ENCODE measurements around the gene SLC26A11.
"Not testable (repeated sequence)": the region's sequence is repeated elsewhere in the genome, so short reads cannot be mapped to it uniquely, and the experiment has no call there.

The SLC26A11 gene

DNA sequence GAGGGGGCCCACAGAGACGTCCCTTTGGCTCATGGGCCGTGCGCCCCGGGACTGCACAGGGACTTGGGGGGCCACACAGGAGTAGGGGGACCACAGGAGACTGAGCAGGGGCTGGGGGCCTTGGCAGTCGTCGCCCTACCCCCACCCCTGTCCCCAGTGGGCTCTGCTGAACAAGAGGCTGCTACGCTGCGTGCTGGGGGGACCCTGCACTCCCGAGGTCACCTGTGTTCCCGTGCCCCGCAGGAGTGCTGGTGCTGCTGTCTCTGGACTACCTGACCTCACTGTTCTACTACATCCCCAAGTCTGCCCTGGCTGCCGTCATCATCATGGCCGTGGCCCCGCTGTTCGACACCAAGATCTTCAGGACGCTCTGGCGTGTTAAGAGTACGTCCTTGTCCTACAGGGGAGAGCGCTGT lies 26.0 kb downstream of the SLC26A11 start:
- DNase-seq = no peak

DNA sequence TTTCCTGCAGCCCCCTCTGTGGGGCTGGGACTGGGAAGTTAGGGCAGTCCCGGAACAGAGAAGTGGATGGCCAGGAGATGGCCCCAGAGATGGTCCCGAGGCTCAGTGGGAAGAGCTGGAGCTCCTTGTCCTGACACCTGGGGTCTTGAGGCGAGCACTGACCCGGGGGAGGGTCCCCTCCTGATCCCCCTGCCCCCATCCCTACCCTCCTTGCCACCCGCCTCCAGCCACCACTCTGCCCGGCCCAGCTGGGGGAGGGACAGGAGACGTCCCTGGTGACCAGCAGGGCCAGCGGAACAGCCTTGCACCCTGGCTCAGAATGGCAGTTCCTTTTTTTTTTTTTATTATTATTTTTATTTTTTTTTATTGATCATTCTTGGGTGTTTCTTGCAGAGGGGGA lies 26.5 kb downstream of the SLC26A11 start:
- no peak for DNase-seq

DNA sequence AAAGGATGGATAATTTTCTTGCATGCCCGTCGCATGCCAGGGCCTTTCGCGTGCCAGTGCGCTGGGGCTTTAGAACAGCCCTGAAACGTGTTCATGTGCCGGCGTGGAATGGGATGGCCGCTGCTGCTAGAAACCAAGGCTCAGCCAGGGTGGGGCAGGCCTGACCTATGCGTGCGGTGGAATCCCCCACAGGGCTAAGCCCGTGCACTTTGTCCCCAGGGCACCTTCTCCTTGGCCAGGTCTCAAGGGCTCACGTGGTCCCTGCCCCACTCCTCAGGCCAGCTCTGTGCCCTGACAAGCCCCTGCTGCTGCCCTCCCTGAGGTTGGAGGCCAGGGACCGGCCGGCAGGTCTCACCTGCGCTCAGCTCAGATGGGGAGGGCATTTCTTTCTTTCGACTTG lies 27.3 kb downstream of the SLC26A11 start:
- no peak for DNase-seq

DNA sequence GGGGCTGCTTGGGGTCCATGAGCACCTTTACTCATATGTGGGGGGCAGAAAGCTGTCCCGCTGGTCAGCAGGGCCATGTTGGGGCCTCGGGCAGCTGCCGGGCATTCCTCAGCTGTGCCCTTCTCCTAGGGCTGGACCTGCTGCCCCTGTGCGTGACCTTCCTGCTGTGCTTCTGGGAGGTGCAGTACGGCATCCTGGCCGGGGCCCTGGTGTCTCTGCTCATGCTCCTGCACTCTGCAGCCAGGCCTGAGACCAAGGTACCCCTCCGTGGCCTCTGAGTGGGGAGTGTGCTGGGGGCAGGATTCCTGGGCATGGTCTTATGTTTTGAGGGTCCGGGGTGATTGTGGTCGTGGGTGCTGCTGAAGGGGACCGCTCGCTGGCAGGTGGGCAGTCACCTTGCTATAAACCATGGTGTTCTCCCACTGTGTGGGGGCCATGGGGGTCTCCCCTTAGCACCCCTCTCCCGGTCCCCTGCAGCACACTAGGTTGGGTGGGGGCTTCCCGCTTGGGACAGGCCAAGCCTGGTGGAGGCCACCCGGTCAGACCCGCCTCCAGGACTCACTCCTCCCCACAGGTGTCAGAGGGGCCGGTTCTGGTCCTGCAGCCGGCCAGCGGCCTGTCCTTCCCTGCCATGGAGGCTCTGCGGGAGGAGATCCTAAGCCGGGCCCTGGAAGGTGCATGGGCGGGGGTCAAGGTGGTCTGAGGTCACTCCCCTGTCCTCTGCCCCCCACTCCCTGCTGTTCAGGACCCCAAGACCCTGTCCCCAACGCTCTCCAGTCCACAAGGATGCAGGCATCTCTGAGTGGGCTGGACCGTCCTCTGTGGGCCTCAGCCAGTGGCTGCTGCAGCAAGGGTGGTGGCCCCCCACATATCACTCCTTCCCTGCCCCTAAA lies 28.0 kb downstream of the SLC26A11 start:
- DNase-seq = no peak

DNA sequence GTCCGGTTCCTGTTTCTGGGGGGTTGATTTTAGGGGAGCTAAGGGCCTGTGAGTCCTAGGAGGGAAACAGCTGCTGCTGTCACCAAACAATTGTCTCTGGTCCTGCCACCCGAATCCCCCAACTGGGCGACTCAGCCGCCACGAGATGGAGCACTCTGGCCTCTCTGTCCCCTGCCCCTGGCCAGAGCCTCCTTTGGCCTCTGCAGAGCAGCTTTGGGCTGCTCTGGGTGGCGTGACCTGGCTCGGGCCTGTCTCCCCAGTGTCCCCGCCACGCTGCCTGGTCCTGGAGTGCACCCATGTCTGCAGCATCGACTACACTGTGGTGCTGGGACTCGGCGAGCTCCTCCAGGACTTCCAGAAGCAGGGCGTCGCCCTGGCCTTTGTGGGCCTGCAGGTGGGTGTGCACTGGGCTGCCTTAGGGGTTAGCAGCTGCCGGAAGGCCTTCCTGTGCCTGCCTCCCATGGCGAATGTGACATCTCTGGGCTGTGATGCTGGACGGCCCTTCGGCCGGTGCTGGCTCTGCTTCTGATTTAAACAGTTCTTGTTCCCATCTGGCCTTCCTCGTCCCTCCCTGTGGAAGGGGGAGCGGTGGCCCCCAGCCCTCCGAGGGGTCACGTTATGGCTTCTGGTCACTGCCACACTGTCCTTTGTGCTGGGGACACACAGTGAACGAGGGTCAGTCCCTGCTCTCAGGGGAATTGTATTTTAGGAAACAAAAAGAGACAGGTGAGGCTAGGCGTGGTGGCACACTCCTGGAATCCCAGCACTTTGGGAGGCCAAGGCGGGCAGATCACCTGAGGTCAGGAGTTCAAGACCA lies 28.9 kb downstream of the SLC26A11 start:
- DNase-seq = no peak

DNA sequence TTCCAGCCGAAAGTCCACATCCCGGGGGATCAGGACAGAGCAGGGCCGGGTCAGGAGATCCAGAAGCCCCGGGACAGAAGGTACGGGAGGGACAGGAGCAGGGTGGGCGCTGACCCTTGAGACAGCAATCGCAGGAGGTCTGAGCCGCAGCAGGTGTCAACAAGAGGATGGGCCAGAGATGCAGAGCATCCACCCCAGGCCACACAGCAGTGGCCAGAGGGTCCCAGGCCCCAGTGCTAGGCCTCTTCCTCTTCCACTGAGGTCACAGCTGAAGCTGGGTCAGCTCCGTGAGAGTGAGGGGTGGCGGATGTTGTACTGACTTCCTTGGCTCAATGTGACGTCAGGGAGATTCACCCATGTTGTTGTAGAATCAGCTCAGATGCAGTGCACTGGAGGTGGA lies 31.7 kb downstream of the SLC26A11 start:
- DNase-seq = no peak

DNA sequence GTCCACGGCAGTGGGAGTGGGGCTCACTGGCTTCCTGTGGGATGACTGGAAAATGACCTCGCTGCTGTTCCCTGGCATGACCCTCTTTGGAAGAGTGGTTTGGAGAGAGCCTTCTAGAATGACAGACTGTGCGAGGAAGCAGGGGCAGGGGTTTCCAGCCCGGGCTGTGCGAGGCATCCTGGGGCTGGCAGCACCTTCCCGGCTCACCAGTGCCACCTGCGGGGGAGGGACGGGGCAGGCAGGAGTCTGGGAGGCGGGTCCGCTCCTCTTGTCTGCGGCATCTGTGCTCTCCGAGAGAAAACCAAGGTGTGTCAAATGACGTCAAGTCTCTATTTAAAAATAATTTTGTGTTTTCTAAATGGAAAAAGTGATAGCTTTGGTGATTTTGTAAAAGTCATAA lies 32.6 kb downstream of the SLC26A11 start:
- DNase-seq = no peak

DNA sequence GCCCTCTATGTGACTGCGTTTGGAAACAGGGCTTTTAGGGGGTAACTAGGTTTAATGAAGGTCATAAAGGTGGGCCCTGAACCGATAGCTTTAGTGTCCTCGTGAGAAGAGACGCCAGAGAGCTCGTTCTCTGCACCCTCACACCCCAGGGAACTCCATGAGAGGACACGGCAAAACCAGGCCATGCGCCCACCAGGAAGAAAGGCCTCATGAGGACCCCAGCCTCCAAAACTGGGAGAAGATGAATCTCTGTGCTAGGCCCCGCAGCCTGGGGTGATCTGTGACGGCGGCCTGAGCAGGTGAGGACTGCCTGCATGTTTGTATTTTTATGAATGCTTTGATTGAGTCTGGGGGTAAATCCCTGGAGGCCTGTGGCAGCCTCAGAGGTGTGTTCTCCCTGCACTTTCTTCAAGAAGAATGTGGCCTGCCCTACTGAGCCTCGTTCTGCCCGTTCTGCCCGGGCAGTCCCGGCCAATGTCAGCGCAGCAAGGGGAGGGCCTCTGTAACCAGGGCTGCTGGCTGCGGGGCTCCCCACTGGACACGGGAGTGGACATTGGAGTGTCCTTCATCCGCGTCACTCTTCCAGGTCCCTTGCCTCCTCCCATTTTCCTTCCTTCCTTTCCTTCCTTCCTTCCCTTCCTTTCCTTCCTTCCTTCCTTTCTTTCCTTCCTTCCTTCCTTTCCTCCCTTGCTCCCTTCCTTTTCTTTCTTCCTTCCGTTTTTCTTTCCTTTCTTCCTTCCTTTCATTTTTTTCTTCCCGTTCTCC lies 33.6 kb downstream of the SLC26A11 start:
- DNase-seq = no peak

DNA sequence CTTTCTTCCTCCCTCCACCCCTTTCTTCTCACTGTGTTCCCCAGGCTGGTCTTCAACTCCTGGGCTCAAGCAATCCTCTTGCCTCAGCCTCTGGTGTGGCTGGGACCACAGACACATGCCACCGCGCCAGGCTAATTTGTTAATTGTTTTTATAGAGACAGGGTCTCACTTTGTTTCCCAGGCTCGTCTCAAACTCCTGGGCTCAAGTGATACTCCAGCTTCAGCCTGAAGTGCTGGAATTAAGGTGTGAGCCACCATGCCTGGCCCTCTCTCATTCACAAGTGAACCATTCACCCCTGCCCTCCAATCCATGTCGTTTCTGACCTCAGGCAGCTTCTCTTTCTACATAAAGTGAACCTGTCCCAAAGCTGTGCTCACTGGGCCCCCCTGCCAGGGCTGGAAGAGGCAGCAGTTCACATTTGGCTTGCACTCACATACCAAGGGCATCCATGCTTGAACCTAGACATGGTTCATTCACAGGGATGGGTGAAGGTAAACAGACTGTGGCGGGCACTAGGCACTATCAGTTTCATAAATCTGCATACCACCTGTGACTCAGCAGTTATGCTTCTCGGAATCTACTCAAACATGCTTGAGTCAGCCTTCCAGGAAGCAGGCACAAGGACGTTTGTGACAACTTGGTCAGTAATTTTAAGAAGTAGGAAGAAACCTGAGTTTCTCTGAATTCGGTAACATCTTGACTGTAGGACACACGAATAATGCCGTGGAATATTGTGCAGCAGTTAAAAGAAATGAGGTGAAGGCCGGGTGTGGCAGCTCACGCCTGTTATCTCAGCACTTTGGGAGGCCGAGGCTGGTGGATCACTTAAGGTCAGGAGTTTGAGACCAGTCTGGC lies 34.4 kb downstream of the SLC26A11 start:
- peak; percentile 51 for DNase-seq

DNA sequence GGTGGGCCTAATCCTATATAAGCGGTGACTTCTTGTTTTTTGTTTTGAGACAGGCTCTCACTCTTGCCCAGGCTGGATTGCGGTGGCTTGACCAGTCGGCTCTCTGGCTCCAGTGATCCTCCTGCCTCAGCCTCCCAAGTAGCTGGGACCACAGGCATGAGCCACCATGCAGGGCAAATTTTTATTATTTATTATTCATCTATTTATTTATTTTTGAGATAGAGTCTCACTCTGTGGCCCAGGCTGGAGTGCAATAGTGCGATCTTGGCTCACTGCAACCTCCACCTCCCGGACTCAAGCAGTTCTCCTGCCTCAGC lies 35.8 kb downstream of the SLC26A11 start:
- no peak for DNase-seq

DNA sequence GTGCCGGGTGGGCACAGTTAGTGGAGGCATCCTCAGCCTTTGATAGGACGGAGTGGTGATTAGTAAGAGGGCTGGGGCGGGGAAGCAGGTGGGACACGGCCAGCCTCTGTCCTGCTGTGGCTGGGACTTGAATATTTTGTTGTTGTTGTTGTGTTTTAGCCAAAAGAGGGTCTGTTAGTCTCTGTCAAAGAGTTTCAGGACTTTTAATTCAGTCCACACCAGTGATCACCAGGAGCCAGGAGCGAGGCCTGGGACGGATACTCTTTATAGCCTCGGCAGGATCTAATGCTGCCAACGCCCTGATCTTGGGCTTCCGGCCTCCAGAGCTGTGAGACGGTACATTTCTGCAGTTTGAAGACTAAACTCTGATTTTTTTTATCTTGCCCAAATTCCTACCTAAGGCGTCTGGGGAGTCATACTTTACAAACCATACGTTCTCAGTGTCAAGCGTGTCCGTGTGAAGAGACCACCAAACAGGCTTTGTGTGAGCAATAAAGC lies 37.5 kb downstream of the SLC26A11 start:
- no peak for DNase-seq

DNA sequence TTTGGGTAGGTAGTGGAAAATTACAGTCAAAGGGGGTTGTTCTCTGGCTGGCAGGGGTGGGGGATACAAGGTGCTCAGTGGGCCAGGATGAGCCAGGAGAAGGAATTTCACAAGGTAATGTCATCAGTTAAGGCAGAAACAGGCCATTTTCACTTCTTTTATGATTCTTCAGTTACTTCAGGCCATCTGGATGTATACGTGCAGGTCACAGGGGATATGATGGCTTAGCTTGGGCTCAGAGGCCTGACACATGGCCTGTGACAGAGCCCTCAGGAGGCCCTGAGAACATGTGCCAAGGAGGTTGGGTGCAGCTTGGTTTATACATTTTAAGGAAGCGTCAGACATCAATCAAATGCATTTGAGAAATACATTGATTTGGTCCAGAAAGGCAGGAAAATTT lies 38.1 kb downstream of the SLC26A11 start:
- not testable (repeated sequence) for DNase-seq

DNA sequence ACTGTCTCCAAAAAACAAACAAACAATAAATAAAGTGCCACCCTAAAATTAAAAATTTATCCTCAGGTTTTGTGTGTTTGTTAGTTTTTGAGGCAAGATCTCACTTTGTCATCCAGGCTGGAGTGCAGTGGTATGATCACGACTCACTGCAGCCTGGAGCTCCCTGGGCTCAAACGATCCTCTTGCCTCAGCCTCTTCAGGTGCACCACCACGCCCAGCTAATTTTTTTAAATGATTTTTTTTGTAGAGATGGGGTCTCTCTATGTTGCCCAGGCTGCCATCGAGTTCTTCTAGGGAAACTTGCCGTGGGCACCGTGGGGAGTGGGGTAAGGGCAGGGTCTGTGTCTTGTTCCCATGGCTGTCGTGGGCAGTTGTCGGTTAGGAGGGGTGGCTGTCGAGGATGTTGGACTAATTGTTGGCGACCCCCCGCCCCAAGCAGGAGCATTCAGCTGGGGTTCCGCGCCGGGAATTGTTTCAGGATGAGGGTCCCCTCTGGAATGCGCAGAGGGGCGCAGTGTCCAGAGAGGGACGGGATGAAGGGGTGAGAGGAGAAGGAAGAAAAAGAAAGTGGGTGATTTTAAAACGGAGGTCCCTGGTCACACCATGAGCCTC lies 39.3 kb downstream of the SLC26A11 start:
- DNase-seq = no peak

DNA sequence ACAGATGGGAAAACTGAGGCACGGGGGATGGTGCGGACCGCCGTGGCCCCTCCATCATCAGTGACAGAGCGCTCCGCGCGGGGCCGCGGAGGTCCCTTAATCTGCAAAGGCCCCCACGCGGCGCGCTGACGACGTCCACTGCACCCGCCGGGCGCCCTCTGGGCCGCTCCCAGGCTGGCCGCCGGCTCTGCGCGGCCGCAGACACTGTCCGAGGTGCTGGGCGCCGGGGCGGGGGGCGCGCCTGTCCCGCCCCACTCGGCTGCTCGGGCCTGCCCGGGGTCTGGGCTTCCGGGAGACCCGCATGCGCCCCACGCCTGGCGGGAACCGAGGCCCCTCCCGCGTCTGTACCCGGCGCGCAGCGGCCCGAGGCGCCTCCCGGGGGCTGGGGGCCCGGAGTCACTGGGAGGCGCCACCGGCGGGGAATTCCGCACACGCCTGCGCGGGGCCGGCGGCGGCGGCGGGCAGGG lies 39.9 kb downstream of the SLC26A11 start:
- peak; percentile 81 for DNase-seq

DNA sequence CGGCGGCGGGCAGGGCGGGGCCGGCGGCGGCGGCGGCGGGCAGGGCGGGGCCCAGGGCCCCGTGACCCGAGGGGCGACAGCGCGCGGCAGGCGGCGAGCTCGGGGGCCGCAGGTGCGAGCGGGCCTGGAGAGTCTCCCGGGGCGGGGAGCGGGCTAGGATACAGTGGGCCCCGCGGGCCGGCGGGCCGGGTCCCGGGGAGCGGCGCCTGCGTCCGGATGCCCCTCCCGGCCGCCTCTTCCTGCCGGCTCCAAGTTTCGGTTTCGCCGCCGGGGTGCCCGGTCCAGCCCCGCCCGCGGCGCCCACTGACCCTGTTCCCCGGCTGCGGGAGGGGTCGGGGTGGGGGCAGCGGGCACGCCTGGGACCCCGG lies 40.5 kb downstream of the SLC26A11 start, which contains the start of gene RNF213:
Gene RNF213 (plus strand): TSS at position 62 of the 368 bp plus-strand sequence. CDS start 2,830 bp downstream, outside the sequence.
- peak; percentile 60 for DNase-seq

DNA sequence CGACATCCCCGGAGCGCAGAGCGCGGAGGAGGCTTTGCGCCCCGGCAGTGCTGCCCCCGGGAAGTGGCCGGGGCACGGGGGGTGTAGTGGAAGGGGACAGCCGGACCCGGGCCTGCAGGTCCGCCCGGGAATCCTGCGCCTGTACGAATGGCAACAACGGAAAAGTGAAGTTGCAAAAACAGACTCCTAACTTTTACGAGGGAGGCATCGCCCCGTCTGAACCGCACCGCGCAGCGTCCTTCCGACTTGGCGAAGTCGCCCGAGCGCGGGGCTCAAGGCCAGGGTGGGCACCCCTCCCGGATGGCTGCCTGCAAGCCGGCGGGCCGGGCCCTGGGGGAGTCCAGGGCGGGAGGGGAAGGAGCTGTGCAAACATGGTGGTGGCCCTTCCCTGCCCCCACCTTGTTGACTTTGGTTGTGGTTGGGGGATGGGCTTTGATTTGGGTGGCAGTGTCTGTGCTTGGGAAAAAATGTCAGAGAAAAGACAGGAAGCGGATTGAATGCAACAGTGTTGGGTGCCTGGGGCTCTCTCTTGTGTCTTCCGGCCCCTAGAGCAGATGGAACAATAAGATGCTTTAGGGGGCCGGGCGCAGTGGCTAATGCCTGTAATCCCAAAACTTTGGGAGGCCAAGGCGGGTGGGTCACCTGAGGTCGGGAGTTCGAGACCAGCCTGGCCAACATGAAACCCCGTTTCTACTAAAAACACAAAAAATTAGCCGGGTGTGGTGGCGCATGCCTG lies 41.1 kb downstream of the SLC26A11 start:
- DNase-seq = peak; percentile 73

DNA sequence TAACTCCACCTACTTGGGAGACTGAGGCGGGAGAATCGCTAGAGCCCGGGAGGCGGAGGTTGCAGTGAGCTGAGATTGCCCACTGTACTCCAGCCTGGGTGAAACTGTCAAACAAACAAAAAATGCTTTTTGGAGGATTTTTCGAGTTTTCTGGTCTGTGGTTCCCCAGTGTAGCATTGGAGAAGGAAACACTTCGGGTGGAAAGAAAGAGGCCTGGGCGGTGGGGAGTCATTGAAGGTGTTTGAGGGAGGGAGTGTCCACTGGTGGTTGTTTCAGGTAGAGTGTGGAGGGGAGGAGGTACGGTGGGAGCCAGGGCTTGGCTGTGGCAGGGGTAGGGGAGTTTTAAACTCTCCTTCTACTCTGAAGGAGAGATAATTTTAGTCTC lies 41.7 kb downstream of the SLC26A11 start:
- no peak for DNase-seq

DNA sequence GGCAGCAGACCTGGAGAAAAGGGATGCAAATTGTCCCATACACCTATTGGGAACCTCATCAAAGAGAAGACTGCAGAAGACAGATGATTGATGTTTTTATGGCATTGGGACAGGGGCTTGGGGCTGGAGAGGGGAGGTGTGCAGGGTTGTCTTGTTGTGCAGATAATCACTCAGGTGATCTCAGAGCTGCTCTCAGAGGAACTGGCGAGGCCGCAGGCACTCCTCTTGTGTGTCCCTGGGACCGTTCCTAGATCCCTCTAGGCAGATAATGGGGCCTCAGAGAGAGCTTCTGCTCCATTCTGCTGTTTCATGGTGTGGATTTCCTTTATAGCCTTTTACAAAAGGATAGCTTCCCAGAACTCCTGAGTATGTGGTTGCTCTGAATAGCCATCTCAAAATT lies 42.1 kb downstream of the SLC26A11 start:
- no peak for DNase-seq

DNA sequence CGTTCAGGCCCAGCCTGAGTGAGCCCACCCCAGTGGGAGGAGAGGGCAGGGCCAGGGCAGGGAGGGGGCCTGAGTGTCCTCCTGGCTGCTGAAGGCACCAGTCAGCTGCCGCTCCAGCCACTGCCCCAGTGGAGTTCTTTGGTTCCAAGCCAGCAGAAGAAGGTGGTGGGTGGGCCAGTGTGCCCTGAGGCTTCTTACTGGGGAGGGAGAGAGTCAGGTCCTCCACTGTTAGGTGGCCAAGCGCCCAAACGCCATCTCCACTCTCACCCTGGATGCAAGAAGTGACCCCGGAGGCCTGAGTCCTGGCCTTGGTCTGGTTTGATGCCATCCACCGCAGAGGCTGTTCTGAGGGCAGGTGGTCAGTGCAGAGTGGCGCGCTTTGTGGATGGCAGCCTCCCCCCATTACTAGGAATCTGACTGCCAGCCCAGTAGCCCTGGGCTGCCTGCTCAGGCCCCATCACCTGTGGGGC lies 42.6 kb downstream of the SLC26A11 start:
- no peak for DNase-seq

Measured in NCI-H774 (cell line).